ENCODE measurements around the gene PRDM7.
A peak's percentile ranks its signal among the peaks of the same experiment; 100 is the strongest.
"Not testable (repeated sequence)": the region's sequence is repeated elsewhere in the genome, so short reads cannot be mapped to it uniquely, and the experiment has no call there.

The PRDM7 gene

DNA sequence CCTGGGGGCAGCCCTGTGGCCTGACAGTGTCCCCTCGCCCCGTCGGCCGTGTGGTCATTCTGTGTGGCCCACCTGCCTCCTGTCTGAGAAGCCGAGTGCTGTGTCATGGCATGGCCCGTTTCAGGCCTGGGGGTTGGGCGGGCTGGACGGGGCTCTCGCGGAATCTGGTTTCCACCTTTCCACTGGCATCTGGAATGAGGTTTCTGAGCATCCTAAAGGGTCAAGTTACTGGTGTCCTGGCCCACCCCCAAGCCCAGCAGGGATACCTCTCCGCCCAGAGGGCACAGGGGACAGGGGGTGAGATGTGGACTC, 65.7 kb downstream of the PRDM7 start:
- no peak for DNase-seq

DNA sequence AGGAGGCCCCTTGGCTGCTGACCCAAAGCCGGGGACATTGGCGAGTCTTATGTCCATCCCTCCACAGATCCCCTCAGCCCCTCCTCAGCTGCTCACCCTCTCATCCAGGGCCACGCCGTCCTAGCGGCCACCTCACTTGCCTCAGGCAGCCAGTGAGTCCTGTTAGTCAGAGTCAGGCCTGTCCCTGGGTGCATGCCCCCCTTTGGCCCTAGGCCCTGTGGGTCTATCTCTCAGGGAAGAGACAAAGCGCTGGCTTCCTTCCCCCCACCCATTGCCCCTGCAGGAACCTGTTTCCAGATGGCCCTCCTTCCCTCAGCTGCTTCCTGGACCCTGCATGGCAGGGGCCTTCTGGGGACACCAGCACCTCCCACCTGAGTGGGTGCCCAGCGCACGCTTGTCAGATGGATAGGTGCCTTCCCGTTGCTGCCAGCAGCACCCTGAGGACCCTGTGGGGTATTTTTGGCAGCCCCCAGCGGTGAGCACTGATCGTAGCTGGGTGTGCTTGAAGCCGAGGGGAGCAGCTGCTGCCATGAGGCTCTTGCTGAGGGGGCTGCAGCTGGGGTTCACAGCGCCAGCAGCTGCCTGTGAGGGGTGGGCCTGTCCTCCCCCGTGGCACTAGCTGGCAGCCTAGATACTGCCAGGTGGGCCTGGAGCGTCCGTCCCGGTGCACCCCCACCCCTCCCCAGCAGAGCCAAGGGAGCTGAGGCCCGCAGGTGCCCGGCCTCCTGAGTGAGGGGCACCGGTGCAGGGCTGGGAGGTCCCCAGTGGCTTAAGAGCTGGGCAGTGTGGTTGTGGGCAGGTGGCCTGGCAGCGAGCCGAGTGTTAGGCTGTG, 66.2 kb downstream of the PRDM7 start:
- DNase-seq: no peak

DNA sequence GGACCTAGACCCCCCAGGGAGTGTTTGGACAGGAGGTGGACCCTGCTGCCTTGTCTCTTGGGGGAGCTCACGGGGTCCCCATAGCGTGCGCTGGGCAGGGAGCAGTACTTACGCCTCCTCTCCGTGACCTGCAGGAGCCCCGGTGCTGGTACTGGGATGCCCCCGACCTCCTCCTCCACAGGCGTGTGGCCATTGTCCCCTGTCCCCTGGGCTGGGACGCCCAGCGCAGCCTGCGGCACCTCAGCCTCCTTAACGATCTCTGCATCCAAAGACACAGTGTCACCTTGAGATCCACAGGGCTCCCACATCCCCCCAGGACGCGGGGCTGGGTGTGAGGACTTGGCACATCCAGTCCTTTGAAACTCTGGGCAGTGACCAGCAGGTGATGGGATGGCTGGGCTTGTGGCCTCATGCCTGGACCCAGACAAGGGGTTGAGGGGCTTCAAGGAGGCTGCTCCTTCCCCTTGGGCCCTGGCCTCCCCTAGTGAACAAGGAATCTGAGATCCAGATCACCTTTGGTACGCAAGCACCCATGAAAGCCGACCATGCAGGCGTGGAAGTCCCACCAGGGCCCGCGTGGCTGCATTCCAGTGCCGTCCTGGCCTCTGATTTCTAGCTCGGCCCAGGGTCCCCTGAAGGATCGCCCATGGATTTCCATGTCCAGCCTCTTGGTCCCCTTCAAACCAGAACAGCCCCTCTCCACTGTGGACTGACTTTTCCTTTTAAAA, 67.8 kb downstream of the PRDM7 start:
- DNase-seq: no peak

DNA sequence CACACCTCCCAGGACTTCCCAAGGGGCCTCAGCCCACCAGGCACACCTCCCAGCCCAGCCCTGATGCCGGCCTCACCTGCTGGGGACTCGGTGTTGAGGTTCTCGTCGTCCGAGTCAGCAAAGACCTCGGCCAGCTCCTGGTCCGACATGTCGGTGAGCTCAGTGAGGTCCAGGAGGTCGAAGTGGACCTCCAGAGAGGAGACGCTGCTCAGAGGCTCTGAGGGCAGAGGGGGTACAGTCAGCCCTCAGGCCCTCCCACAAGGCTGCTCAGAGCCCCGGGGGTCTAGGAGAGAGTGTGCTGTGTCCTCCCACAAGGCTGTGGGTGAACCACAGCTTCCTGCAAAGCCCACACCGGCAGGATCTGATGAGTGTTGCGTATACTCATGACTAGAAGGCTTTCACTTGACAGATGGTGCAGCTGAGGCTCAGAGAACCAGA, 68.4 kb downstream of the PRDM7 start:
- peak; percentile 91 for DNase-seq

DNA sequence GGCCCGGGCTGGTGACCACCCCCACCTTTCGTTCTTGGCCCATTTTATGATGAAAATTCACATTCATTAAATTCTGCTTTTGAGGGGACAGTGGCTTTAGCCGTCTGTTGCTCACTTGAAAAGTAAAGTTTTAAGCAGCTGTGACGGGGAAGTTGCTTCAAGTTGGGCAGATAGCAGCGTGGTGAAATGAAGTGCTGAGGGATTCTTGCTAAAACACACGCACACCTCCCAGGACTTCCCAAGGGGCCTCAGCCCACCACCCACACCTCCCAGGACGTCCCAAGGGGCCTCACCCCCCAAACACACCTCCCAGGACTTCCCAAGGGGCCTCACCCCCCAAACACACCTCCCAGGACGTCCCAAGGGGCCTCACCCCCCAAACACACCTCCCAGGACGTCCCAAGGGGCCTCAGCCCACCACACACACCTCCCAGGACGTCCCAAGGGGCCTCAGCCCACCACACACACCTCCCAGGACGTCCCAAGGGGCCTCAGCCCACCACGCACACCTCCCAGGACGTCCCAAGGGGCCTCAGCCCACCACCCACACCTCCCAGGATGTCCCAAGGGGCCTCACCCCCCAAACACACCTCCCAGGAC, 69.4 kb downstream of the PRDM7 start:
- DNase-seq: not testable (repeated sequence)

DNA sequence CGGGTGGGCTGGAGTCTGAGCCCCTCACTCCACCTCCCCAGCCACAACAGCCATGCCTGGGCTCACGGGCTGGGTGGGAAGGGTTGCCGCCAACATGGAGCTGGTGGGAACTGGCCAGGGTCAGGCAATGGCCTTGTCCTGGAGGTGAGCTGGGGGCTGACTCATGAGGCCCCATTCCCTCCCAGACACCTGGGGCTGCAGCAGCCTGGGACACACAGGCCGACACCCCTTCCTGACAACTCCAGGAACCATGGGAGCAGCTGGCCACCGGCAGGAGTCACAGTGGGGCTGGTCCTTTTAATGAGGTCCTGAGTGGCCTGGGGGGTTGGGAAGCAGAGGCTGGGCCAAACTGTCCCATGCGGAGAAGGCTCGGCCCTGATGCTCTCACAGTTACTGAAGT, 70.1 kb downstream of the PRDM7 start:
- no peak for DNase-seq

All from hematopoietic multipotent progenitor cell treated with erythropoietin and hydrocortisone succinate and interleukin-3 and kit ligand, for 4 days (in vitro differentiated cells).